Measurements from ENCODE around the gene WSB1.

DNA sequence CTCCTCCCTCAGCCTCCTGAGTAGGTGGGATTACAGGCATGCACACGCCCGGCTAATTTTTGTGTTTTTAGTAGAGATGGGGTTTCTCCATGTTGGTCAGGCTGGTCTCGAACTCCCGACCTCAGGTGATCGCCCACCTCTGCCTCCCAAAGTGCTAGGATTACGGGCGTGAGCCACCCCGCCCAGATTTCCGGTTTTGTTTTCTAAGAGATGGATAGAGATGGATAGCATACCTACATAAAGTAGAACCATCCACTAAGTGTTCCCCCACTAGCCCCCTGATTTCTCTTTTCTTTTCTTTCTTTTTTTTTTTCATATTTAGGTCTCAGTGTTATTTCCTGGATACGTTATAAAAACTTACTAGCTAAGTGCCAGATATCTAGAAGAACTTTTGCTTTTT is 2.0 kb downstream of the WSB1 start:
- TF ChIP-seq, protein P1, sequence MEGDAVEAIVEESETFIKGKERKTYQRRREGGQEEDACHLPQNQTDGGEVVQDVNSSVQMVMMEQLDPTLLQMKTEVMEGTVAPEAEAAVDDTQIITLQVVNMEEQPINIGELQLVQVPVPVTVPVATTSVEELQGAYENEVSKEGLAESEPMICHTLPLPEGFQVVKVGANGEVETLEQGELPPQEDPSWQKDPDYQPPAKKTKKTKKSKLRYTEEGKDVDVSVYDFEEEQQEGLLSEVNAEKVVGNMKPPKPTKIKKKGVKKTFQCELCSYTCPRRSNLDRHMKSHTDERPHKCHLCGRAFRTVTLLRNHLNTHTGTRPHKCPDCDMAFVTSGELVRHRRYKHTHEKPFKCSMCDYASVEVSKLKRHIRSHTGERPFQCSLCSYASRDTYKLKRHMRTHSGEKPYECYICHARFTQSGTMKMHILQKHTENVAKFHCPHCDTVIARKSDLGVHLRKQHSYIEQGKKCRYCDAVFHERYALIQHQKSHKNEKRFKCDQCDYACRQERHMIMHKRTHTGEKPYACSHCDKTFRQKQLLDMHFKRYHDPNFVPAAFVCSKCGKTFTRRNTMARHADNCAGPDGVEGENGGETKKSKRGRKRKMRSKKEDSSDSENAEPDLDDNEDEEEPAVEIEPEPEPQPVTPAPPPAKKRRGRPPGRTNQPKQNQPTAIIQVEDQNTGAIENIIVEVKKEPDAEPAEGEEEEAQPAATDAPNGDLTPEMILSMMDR (IDR thresholded peaks at IDR 0.05; ENCODE audit: borderline replicate concordance, extremely low read depth, low read length, poor library complexity, severe bottlenecking): no peak
- no peak for TF ChIP-seq EZH2 (IDR thresholded peaks at IDR 0.05; ENCODE audit: borderline replicate concordance, low read depth, low read length, severe bottlenecking)

Measured in DND-41 (cell line).